HepG2 (cell line): Measurements from ENCODE around the gene DNAJC5. TPM values are rescaled to one million over a fixed set of nuclear protein-coding genes. Genes with fewer than 3 reads are reported as not detected.

Source experiments
- ATM ChIP-seq: fragments of 450-650 bp; IDR thresholded peaks from 2 replicates; pipeline ENCODE4 v1.7.1; 2017; ENCODE audit warnings: mild to moderate bottlenecking, borderline replicate concordance
- BORCS8-MEF2B ChIP-seq: sonication (generic); formaldehyde crosslinking; IDR thresholded peaks from 2 replicates; pipeline ENCODE4 v1.8.0; 2022; ENCODE audit warnings: mild to moderate bottlenecking, missing genetic modification reagents
- BRD4 ChIP-seq: sonication (generic); formaldehyde crosslinking; IDR thresholded peaks from 2 replicates; pipeline ENCODE4 v1.4.0; 2020; ENCODE audit warnings: missing genetic modification reagents
- CHD4 ChIP-seq: fragments of 200-600 bp; sonication (generic); IDR thresholded peaks from 2 replicates; pipeline ENCODE4 v1.7.0; 2017; ENCODE audit warnings: mild to moderate bottlenecking, low read length, borderline replicate concordance
- HOXD1 ChIP-seq: sonication (generic); formaldehyde crosslinking; IDR thresholded peaks from 2 replicates; pipeline ENCODE4 v1.5.0; 2020; ENCODE audit warnings: missing genetic modification reagents
- KDM4B ChIP-seq: sonication (generic); formaldehyde crosslinking; IDR thresholded peaks from 2 replicates; pipeline ENCODE4 v1.4.0; 2020; ENCODE audit warnings: missing genetic modification reagents
- PAF1 ChIP-seq: IDR thresholded peaks from 2 replicates; pipeline ENCODE4 v1.6.1; 2016; ENCODE audit warnings: missing genetic modification reagents, missing compliant biosample characterization
- PITX1 ChIP-seq: sonication (generic); formaldehyde crosslinking; IDR thresholded peaks from 2 replicates; pipeline ENCODE4 v1.5.1; 2020; ENCODE audit warnings: mild to moderate bottlenecking, missing genetic modification reagents
- RFX3 ChIP-seq: IDR thresholded peaks from 2 replicates; pipeline ENCODE4 v1.6.1; 2016; ENCODE audit warnings: missing biosample characterization, missing genetic modification reagents
- TBX3 ChIP-seq: fragments of 450-650 bp; IDR thresholded peaks from 2 replicates; pipeline ENCODE4 v1.6.1; 2017; ENCODE audit warnings: antibody characterized with exemption, mild to moderate bottlenecking, inconsistent platforms, borderline replicate concordance
- TOE1 ChIP-seq: sonication (generic); formaldehyde crosslinking; IDR thresholded peaks from 2 replicates; pipeline ENCODE4 v1.4.0; 2020; ENCODE audit warnings: mild to moderate bottlenecking, missing genetic modification reagents
- ZC3H4 ChIP-seq: sonication (generic); formaldehyde crosslinking; IDR thresholded peaks from 2 replicates; pipeline ENCODE4 v1.4.0; 2020; ENCODE audit warnings: missing genetic modification reagents, borderline replicate concordance
- ZNF12 ChIP-seq: sonication (generic); formaldehyde crosslinking; IDR thresholded peaks from 2 replicates; pipeline ENCODE4 v1.5.0; 2020; ENCODE audit warnings: missing genetic modification reagents
- ZNF230 ChIP-seq: sonication (generic); formaldehyde crosslinking; IDR thresholded peaks from 2 replicates; pipeline ENCODE4 v1.4.0; 2020; ENCODE audit warnings: mild to moderate bottlenecking, missing genetic modification reagents
- ZNF263 ChIP-seq: sonication (generic); formaldehyde crosslinking; IDR thresholded peaks from 2 replicates; pipeline ENCODE4 v1.4.0; 2020; ENCODE audit warnings: missing genetic modification reagents
- ZNF367 ChIP-seq: sonication (generic); formaldehyde crosslinking; IDR thresholded peaks from 2 replicates; pipeline ENCODE4 v1.4.0; 2020; ENCODE audit warnings: missing genetic modification reagents, borderline replicate concordance
- ZNF451 ChIP-seq: sonication (generic); formaldehyde crosslinking; IDR thresholded peaks from 2 replicates; pipeline ENCODE4 v1.5.0; 2020; ENCODE audit warnings: mild to moderate bottlenecking, missing genetic modification reagents
- ZNF563 ChIP-seq: sonication (generic); formaldehyde crosslinking; IDR thresholded peaks from 2 replicates; pipeline ENCODE4 v1.8.0; 2022; ENCODE audit warnings: mild to moderate bottlenecking, moderate library complexity, missing genetic modification reagents
- ZNF564 ChIP-seq: sonication (generic); formaldehyde crosslinking; IDR thresholded peaks from 2 replicates; pipeline ENCODE4 v1.8.1; 2023; ENCODE audit warnings: mild to moderate bottlenecking, missing genetic modification reagents
- ZSCAN21 ChIP-seq: sonication (generic); formaldehyde crosslinking; IDR thresholded peaks from 2 replicates; pipeline ENCODE4 v1.8.0; 2022; ENCODE audit warnings: mild to moderate bottlenecking, missing genetic modification reagents, moderate library complexity, borderline replicate concordance
- ZSCAN30 ChIP-seq: sonication (generic); formaldehyde crosslinking; IDR thresholded peaks from 2 replicates; pipeline ENCODE4 v1.5.0; 2020; ENCODE audit warnings: mild to moderate bottlenecking, missing genetic modification reagents
- polyA plus RNA-seq, 8 experiments: library from polyadenylated mRNA; depleted of rRNA in 3 of 8; stranded (reverse) in 7 of 8; unstranded in 1 of 8; fragments of >200 nt; fragmentation: Illumina TruSeq in 4 of 8; extraction: Trizol in 4 of 8; gene quantifications; 2 replicates each; pipeline versions ENCODE4 v1.2.1 to v1.2.3, GENCODE V29; 2011 to 2016; ENCODE audit warnings: low read depth in 4 of 8, missing spikeins in 1 of 8, mixed read lengths in 1 of 8; ENCODE audit not compliant: insufficient read depth in 1 of 8
- total RNA-seq, 5 experiments: library from RNA; depleted of rRNA; stranded (reverse); fragments of >200 nt; fragmentation: Illumina TruSeq; extraction: Trizol; gene quantifications; 2 replicates each; pipeline ENCODE4 v1.2.3, GENCODE V29; 2016; ENCODE audit warnings: low read depth in 1 of 5
- TF ChIP-seq, protein P1 (sequence below): sonication (generic); formaldehyde crosslinking; IDR thresholded peaks from 2 replicates; pipeline ENCODE4 v1.5.1; 2020; ENCODE audit warnings: mild to moderate bottlenecking, missing genetic modification reagents, moderate library complexity
- TF ChIP-seq, protein P2 (sequence below): IDR thresholded peaks from 2 replicates; pipeline ENCODE4 v1.6.1; 2016
- TF ChIP-seq, protein P3 (sequence below): sonication (generic); formaldehyde crosslinking; IDR thresholded peaks from 2 replicates; pipeline ENCODE4 v1.5.0; 2020; ENCODE audit warnings: mild to moderate bottlenecking, missing genetic modification reagents, moderate library complexity

Gene DNAJC5
- total and polyA plus RNA-seq, 2 of the 13 experiments (the other 11 are each of a cell fraction or from before 2014, with no cell fraction given) = 42.8 to 64.5 TPM

DNA sequence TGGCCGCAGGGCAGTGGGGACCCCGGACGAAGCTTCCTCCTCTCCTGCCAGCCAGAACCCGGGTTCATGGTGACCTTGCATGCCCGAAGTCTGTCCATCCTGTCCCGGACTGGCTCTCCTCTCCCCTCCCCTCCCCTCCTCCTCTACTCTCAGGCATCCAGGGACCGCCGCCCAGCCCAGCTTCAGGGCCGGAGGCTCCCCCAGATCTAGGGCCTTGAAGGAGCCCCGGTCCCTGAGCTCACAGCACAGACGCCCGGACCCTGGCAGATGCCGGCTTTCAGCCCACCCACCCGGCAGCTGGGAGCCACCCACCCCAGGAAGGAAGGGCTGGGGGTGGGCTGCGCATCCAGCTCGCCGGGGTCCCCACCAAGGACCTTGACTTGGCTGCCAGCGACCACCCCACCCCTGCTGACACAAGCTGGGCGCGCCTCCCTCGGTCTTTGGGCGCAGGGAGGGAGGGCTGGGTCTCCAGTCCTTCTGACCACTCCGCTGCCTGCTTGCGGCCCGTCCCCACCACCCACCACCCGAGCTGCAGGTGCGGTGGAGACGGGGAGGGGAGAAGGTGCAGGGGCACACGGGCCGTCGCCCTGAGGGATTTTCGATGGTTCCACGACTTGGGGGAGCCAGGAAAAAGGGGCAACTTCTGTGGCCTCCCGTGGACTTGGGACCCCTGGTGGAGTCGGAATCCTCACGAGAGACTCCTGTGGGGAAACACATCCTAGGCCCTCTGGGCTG, 39.4 kb upstream of the DNAJC5 start (continued):
- TF ChIP-seq, protein P1, sequence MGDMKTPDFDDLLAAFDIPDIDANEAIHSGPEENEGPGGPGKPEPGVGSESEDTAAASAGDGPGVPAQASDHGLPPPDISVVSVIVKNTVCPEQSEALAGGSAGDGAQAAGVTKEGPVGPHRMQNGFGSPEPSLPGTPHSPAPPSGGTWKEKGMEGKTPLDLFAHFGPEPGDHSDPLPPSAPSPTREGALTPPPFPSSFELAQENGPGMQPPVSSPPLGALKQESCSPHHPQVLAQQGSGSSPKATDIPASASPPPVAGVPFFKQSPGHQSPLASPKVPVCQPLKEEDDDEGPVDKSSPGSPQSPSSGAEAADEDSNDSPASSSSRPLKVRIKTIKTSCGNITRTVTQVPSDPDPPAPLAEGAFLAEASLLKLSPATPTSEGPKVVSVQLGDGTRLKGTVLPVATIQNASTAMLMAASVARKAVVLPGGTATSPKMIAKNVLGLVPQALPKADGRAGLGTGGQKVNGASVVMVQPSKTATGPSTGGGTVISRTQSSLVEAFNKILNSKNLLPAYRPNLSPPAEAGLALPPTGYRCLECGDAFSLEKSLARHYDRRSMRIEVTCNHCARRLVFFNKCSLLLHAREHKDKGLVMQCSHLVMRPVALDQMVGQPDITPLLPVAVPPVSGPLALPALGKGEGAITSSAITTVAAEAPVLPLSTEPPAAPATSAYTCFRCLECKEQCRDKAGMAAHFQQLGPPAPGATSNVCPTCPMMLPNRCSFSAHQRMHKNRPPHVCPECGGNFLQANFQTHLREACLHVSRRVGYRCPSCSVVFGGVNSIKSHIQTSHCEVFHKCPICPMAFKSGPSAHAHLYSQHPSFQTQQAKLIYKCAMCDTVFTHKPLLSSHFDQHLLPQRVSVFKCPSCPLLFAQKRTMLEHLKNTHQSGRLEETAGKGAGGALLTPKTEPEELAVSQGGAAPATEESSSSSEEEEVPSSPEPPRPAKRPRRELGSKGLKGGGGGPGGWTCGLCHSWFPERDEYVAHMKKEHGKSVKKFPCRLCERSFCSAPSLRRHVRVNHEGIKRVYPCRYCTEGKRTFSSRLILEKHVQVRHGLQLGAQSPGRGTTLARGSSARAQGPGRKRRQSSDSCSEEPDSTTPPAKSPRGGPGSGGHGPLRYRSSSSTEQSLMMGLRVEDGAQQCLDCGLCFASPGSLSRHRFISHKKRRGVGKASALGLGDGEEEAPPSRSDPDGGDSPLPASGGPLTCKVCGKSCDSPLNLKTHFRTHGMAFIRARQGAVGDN = peak; percentile 2
- TF ChIP-seq ZSCAN30 (no peak), ZC3H4 (no peak), ZNF12 (CRISPR knock-in tag) (no peak), BRD4 (no peak), KDM4B (CRISPR knock-in tag) (no peak), CHD4 (no peak), HOXD1 (no peak), ZSCAN21 (CRISPR knock-in tag) (no peak), ZNF563 (no peak; the same call in none of the 2 replicates), BORCS8-MEF2B (CRISPR knock-in tag) (0 out of 2 replicates have a peak, but pooled peaks have one; percentile 44), TBX3 (no peak), RFX3 (no peak), PITX1 (no peak), PAF1 (CRISPR knock-in tag) (no peak), TOE1 (no peak), ZNF367 (CRISPR knock-in tag) (no peak), ATM (no peak), ZNF451 (CRISPR knock-in tag) (no peak), ZNF230 (CRISPR knock-in tag) (no peak), ZNF564 (CRISPR knock-in tag) (no peak), ZNF263 (no peak)
- TF ChIP-seq, protein P2, sequence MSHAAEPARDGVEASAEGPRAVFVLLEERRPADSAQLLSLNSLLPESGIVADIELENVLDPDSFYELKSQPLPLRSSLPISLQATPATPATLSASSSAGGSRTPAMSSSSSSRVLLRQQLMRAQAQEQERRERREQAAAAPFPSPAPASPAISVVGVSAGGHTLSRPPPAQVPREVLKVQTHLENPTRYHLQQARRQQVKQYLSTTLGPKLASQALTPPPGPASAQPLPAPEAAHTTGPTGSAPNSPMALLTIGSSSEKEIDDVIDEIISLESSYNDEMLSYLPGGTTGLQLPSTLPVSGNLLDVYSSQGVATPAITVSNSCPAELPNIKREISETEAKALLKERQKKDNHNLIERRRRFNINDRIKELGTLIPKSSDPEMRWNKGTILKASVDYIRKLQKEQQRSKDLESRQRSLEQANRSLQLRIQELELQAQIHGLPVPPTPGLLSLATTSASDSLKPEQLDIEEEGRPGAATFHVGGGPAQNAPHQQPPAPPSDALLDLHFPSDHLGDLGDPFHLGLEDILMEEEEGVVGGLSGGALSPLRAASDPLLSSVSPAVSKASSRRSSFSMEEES = no peak
- TF ChIP-seq, protein P3, sequence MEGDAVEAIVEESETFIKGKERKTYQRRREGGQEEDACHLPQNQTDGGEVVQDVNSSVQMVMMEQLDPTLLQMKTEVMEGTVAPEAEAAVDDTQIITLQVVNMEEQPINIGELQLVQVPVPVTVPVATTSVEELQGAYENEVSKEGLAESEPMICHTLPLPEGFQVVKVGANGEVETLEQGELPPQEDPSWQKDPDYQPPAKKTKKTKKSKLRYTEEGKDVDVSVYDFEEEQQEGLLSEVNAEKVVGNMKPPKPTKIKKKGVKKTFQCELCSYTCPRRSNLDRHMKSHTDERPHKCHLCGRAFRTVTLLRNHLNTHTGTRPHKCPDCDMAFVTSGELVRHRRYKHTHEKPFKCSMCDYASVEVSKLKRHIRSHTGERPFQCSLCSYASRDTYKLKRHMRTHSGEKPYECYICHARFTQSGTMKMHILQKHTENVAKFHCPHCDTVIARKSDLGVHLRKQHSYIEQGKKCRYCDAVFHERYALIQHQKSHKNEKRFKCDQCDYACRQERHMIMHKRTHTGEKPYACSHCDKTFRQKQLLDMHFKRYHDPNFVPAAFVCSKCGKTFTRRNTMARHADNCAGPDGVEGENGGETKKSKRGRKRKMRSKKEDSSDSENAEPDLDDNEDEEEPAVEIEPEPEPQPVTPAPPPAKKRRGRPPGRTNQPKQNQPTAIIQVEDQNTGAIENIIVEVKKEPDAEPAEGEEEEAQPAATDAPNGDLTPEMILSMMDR = no peak
